SJSA1 (cell line): ENCODE results near the gene ANKRD6. TPM values are rescaled to one million over a fixed set of nuclear protein-coding genes. Genes with fewer than 3 reads are reported as not detected.

Experiments used
- total RNA-seq: library from RNA; depleted of rRNA; stranded (reverse); fragments of >200 nt; shearing (Covaris generic); gene quantifications from 2 replicates; pipeline ENCODE4 v1.2.3, GENCODE V29; 2014; rRNA removed

ANKRD6 gene
- total RNA-seq, 1 experiment from 2014 or later = 1.1 TPM

Other genes with a start within 250 kb of the ANKRD6 start
- gene GABRR1, start 215.8 kb upstream of the ANKRD6 start, total RNA-seq = not detected in 2 replicates
- gene GABRR2, start 117.9 kb upstream of the ANKRD6 start, total RNA-seq = 0.09 TPM in 1 of 2 replicates, not detected in the other
- gene UBE2J1, start 80.4 kb upstream of the ANKRD6 start, total RNA-seq = 32.0 and 45.5 TPM in 2 replicates
- not detected in 2 replicates for gene RRAGD, start 20.9 kb upstream of the ANKRD6 start, total RNA-seq
- 20.2 and 38.8 TPM in 2 replicates for gene LYRM2, start 205.6 kb downstream of the ANKRD6 start, total RNA-seq